GM13976 (cell line): ENCODE measurements around the gene NTRK3.

Experiments used
- DNase-seq: peaks from one replicate; pipeline ENCODE4 v3.0.0; 2012; ENCODE audit warnings: low spot score
- in situ Hi-C: fragments of 300-500 bp; cut with MboI; formaldehyde crosslinking; loops from one replicate; pipeline ENCODE4 v1.12.0; 2022; ENCODE audit warnings: low sequenced_read_pairs, mixed read lengths, inconsistent platforms; ENCODE audit not compliant: unreplicated experiment
- TF ChIP-seq, protein P1 (sequence below): IDR thresholded peaks from 2 replicates; pipeline ENCODE4 v1.5.1; 2012; ENCODE audit warnings: borderline replicate concordance, mild to moderate bottlenecking; ENCODE audit not compliant: insufficient read depth; ENCODE audit errors: extremely low read depth, missing control alignments, control extremely low read depth

The NTRK3 gene

DNA sequence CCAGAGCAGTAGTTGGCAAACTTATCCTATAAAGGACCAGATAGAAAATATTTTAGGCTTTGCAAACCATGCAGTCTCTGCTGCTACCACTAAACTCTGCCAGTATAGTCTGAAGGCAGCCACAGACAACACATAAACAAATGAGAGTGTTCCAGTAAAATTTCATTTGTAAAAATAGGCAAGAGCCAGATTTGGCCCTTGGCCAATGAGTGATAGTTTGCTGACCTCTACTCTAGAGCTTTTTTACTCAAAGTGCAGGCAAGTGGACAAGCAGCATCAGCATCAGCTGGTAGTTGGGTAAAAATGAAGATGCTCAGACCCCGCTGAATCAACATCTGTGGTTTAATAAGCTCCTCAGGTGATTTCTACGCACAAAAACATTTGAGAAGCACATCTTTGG lies 269.8 kb downstream of the NTRK3 start:
- no peak for DNase-seq
- in situ Hi-C loops: no loop called here
- TF ChIP-seq, protein P1, sequence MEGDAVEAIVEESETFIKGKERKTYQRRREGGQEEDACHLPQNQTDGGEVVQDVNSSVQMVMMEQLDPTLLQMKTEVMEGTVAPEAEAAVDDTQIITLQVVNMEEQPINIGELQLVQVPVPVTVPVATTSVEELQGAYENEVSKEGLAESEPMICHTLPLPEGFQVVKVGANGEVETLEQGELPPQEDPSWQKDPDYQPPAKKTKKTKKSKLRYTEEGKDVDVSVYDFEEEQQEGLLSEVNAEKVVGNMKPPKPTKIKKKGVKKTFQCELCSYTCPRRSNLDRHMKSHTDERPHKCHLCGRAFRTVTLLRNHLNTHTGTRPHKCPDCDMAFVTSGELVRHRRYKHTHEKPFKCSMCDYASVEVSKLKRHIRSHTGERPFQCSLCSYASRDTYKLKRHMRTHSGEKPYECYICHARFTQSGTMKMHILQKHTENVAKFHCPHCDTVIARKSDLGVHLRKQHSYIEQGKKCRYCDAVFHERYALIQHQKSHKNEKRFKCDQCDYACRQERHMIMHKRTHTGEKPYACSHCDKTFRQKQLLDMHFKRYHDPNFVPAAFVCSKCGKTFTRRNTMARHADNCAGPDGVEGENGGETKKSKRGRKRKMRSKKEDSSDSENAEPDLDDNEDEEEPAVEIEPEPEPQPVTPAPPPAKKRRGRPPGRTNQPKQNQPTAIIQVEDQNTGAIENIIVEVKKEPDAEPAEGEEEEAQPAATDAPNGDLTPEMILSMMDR: no peak

DNA sequence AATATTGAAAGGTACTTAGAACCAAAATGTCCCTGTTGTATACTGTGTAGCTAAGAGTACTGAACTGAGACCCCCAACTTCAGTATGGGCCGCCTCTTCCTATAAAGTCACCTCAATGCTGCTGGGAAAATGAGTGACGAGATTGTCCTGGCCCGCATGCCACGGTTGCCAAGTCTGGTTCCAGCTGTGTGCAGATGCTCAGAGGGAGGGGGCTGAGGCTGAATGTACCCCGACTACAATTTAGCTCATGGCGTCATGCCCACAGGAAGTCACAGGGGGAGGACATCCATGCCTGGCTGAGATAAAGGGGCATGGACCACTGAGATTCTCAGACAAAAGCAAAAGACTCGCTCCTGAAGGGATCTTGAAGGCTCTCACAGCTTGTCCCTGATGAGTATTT lies 271.1 kb downstream of the NTRK3 start:
- no peak for DNase-seq
- TF ChIP-seq, protein P1: no peak

DNA sequence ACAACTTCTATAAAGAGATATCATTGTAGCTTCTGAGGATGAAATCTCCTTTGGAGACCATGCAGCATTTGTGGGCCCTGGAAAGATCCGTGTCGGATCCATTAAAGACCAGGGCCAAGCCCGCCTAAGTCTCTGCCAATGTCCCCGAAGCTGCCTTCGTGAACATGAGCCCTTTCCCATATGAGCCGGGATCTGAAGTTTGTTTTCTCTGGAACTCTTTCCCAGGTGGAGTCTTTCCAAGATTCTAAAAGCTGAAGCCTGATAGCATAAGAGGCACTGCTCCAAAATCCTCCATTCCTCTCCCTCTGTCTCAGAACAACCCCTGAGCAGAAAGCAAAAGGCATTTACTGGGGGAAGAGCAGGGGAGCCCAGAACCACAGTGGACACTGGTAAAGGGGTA lies 274.6 kb downstream of the NTRK3 start:
- no peak for DNase-seq
- TF ChIP-seq, protein P1: no peak
- in situ Hi-C loops: no loop called here

More for the DNA sequence above, 271.1 kb downstream of the NTRK3 start:
- in situ Hi-C loops: no loop called here

DNA sequence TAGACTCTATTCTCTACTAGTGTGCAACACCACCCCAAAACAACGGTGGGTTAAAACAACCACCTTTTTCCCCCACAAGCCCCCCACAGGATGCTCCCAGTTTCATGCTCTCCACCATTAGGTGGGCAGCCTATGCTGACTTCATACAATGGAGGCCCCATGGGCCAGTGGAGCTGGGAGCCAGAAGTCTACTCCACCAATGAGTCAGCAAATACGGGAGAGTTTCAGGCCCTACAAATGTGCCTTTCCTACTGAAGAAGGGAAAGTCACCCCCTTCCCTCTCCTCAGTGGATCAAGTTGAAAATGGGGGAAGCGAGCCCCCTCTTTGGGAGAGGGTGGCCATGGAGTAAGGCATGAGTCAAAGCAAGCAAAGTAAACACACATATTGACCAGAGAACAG lies 278.6 kb downstream of the NTRK3 start:
- in situ Hi-C loops: no loop called here
- TF ChIP-seq, protein P1: no peak
- DNase-seq: no peak

DNA sequence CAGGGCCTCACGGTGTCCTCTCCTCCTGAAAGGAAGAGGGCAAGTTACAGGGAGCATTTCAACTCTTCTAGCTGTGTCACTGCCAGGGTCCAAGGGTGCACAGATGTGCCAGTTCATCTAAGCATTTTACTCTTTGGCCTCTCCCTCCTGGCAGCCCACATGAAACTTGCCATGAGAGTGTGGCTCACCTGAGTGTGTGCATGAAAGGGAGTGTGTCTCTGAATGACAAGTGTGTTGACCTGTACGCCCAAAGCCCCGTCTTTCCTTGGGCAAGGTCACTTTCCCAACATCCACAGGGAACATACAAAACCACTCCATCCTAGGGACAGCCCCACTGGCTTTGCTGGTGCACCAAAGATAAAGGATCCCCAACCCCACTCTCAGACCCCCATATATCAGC lies 280.0 kb downstream of the NTRK3 start:
- TF ChIP-seq, protein P1: no peak
- no peak for DNase-seq
- in situ Hi-C loops: no loop called here

DNA sequence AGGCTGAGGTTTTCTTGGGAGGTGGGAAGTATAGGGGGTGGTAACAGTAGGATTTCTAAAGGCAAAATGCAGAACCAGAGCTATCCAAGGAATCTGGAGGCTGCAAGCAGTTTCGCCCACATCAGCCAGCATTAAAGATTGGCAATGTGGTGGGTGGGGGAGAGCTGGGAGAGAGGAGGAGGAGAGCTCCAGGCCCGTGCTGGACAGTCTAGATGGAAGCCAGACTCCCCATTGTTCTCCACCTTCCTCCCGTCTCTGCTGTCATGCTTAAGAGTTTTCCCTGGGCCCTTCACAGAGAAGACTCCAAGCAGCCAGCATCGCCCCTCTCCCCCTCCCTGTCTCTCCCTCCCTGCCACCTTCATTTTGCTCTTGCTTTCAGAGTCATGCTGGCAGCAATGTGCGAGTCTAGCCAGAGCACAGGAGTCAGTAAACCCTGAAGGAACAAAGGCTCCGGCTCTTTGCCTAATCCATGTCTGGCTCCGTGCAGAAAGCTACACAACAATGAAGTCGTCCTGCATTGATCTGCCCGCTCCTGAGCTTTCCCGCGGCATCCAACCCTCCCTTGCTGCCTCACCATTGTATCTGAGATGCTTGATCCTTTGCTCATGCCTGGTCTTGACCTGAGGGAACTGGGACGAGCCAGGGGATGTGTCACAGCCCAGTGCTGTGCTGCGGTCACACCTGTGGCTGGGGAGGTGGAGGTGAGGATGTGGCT lies 282.9 kb downstream of the NTRK3 start:
- DNase-seq: no peak
- in situ Hi-C loops: no loop called here
- TF ChIP-seq, protein P1: no peak
